UCSD-AML1 (cell line): Measurements from ENCODE around the gene ATP8B4.

Experiments
- DNase-seq: peaks from one replicate; lab custom pipeline; 2025; ENCODE audit not compliant: unreplicated experiment; lab: John Stamatoyannopoulos, UW

Gene ATP8B4

GRCh38 chr15:49826640-49827234 lies 292.3 kb downstream of the ATP8B4 start:
- no peak for DNase-seq

DNA sequence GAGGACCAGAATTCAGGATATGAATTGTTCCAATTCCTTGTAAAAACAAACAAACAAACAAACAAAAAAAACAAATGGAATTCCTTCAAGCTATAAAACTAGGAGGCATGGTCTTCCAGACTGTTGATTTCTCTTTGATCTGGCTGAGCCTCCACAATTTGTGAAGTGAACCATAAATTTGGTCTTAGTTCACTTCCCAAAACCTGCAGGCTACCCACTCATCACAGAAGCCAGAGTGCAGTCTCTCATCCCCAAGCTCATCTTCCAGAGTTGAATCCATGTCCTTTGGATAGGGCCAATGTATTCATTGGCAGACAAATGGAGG lies 294.3 kb downstream of the ATP8B4 start:
- DNase-seq = no peak

GRCh38 chr15:49823987-49824774 lies 294.9 kb downstream of the ATP8B4 start:
- no peak for DNase-seq

- no peak for DNase-seq
Measured at GRCh38 chr15:49817100-49817499, 301.9 kb downstream of the ATP8B4 start.

- peak; percentile 66 for DNase-seq
Measured at GRCh38 chr15:49815950-49816349, 303.1 kb downstream of the ATP8B4 start.

GRCh38 chr15:49815526-49815925 lies 303.5 kb downstream of the ATP8B4 start:
- DNase-seq = no peak

- no peak for DNase-seq
Measured at GRCh38 chr15:49814709-49815108, 304.3 kb downstream of the ATP8B4 start.

GRCh38 chr15:49813625-49814024 lies 305.4 kb downstream of the ATP8B4 start:
- no peak for DNase-seq

- DNase-seq = no peak
Measured at GRCh38 chr15:49810720-49811119, 308.3 kb downstream of the ATP8B4 start.

GRCh38 chr15:49809894-49810609 lies 309.0 kb downstream of the ATP8B4 start:
- DNase-seq = no peak

GRCh38 chr15:49808341-49808740 lies 310.7 kb downstream of the ATP8B4 start:
- DNase-seq = no peak
